Ishikawa (cell line): ENCODE measurements around the gene MILR1.

Experiments used
- CEBPB ChIP-seq: IDR thresholded peaks from 2 replicates; pipeline ENCODE4 v1.6.1; 2012
- EP300 ChIP-seq: IDR thresholded peaks from 2 replicates; pipeline ENCODE4 v1.6.1; 2012; ENCODE audit warnings: borderline replicate concordance
- FOXM1 ChIP-seq: IDR thresholded peaks from 2 replicates; pipeline ENCODE4 v1.6.1; 2012; ENCODE audit warnings: low read depth, borderline replicate concordance
- MAX ChIP-seq: IDR thresholded peaks from 2 replicates; pipeline ENCODE4 v1.6.1; 2012
- NFIC ChIP-seq: IDR thresholded peaks from 2 replicates; pipeline ENCODE4 v1.6.1; 2012
- RAD21 ChIP-seq: IDR thresholded peaks from 2 replicates; pipeline ENCODE4 v1.6.1; 2012; ENCODE audit warnings: low read depth
- TAF1 ChIP-seq: IDR thresholded peaks from 2 replicates; pipeline ENCODE4 v1.6.1; 2012; ENCODE audit warnings: low read depth, mild to moderate bottlenecking
- TCF12 ChIP-seq: IDR thresholded peaks from 2 replicates; pipeline ENCODE4 v1.6.1; 2012; ENCODE audit warnings: low read depth
- ZBTB7A ChIP-seq: IDR thresholded peaks from 2 replicates; pipeline ENCODE4 v1.6.1; 2012; ENCODE audit warnings: low read depth
- TF ChIP-seq, protein P1 (sequence below): IDR thresholded peaks from 2 replicates; pipeline ENCODE4 v1.6.1; 2012
- TF ChIP-seq, protein P2 (sequence below): IDR thresholded peaks from 2 replicates; pipeline ENCODE4 v1.6.1; 2012; ENCODE audit warnings: low read depth, mild to moderate bottlenecking

GRCh38 chr17:64426596-64426995, 22.3 kb upstream of the MILR1 start:
- TF ChIP-seq EP300 (no peak), ZBTB7A (no peak), FOXM1 (no peak), TCF12 (no peak), NFIC (no peak), MAX (no peak), CEBPB (no peak), RAD21 (no peak), TAF1 (no peak)
- TF ChIP-seq, protein P1, sequence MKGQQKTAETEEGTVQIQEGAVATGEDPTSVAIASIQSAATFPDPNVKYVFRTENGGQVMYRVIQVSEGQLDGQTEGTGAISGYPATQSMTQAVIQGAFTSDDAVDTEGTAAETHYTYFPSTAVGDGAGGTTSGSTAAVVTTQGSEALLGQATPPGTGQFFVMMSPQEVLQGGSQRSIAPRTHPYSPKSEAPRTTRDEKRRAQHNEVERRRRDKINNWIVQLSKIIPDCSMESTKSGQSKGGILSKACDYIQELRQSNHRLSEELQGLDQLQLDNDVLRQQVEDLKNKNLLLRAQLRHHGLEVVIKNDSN, result no peak
- TF ChIP-seq, protein P2, sequence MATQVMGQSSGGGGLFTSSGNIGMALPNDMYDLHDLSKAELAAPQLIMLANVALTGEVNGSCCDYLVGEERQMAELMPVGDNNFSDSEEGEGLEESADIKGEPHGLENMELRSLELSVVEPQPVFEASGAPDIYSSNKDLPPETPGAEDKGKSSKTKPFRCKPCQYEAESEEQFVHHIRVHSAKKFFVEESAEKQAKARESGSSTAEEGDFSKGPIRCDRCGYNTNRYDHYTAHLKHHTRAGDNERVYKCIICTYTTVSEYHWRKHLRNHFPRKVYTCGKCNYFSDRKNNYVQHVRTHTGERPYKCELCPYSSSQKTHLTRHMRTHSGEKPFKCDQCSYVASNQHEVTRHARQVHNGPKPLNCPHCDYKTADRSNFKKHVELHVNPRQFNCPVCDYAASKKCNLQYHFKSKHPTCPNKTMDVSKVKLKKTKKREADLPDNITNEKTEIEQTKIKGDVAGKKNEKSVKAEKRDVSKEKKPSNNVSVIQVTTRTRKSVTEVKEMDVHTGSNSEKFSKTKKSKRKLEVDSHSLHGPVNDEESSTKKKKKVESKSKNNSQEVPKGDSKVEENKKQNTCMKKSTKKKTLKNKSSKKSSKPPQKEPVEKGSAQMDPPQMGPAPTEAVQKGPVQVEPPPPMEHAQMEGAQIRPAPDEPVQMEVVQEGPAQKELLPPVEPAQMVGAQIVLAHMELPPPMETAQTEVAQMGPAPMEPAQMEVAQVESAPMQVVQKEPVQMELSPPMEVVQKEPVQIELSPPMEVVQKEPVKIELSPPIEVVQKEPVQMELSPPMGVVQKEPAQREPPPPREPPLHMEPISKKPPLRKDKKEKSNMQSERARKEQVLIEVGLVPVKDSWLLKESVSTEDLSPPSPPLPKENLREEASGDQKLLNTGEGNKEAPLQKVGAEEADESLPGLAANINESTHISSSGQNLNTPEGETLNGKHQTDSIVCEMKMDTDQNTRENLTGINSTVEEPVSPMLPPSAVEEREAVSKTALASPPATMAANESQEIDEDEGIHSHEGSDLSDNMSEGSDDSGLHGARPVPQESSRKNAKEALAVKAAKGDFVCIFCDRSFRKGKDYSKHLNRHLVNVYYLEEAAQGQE, result no peak
